Stimulated activated CD8-positive, alpha-beta memory T cell treated with anti-CD3 and anti-CD28 coated beads, Interleukin-12 subunit alpha, Interleukin-12 subunit beta, amount 100 ng/mL, for 24 hours (primary cell): ENCODE results near the gene GBP6.
"Not testable (repeated sequence)": the region's sequence is repeated elsewhere in the genome, so short reads cannot be mapped to it uniquely, and the experiment has no call there.

Source experiments
- DNase-seq: peaks from one replicate; pipeline ENCODE4 v3.0.0-alpha.2; 2020; ENCODE audit errors: extremely low read depth

The GBP6 gene

DNA sequence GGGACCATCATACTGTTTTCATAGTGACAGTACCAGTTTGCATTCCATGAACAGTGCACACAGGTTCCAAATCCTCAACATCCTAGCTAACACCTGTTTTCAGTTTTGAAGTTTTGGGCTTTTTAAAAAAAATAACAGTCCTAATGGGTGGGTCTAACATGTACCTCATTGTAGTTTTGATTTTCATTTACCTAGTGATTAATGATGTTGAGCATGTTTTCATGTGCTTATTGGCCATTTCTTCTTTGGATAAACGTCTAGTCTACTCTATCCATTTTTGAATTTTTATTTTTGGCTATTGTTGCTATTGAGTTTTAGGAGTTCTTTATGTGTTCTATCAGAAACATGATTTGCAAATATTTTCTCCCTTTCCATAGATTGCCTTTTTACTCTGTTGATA is 3.4 kb downstream of the GBP6 start:
- no peak for DNase-seq

GRCh38 chr1:89369331-89369730 is 5.5 kb downstream of the GBP6 start:
- no peak for DNase-seq

GRCh38 chr1:89373810-89374209 is 10.0 kb downstream of the GBP6 start:
- DNase-seq: not testable (repeated sequence)

GRCh38 chr1:89378001-89378400 is 14.1 kb downstream of the GBP6 start:
- DNase-seq: no peak

DNA sequence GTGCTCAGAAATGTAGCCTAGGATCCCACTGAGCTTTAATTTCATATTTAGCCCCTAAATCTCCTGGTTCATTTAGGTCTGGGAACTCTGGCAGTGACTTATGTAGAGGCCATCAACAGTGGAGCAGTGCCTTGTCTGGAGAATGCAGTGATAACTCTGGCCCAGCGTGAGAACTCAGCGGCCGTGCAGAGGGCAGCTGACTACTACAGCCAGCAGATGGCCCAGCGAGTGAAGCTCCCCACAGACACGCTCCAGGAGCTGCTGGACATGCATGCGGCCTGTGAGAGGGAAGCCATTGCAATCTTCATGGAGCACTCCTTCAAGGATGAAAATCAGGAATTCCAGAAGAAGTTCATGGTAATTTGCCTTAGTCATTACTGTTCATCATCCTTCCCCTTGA is 17.8 kb downstream of the GBP6 start:
- DNase-seq: no peak

DNA sequence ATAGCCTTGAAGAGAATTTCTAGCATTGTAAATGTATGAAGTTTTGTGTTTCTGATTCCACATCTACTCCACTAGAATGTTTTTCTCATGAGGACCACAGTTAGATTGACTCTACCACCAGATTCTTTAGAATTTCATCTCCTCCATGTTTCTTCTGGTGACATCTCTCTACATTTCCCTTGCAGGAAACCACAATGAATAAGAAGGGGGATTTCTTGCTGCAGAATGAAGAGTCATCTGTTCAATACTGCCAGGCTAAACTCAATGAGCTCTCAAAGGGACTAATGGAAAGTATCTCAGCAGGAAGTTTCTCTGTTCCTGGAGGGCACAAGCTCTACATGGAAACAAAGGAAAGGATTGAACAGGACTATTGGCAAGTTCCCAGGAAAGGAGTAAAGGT is 18.6 kb downstream of the GBP6 start:
- DNase-seq: no peak

GRCh38 chr1:89383185-89383584 is 19.3 kb downstream of the GBP6 start:
- no peak for DNase-seq

GRCh38 chr1:89390707-89391106 is 26.8 kb downstream of the GBP6 start:
- DNase-seq: no peak

DNA sequence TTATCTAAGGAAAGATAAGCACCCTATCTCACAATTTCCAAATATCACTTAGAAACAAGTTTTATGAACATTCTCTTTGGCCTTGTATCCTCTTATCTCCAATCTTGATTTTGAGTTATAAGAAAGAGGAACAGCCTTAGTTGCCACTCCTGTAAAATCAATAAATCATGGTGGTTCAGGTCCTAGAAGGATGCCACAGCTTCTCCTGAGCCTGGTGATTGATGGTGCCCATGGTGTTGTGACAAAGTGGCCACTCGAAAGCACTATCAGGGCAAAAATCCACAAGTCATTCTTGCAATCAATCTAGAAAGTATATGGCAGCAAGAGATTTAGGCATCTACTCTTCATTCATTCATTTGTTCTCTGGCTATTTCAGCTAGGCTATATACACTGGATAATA is 27.8 kb downstream of the GBP6 start:
- no peak for DNase-seq

- no peak for DNase-seq
Observed at GRCh38 chr1:89394851-89395250, 31.0 kb downstream of the GBP6 start.

DNA sequence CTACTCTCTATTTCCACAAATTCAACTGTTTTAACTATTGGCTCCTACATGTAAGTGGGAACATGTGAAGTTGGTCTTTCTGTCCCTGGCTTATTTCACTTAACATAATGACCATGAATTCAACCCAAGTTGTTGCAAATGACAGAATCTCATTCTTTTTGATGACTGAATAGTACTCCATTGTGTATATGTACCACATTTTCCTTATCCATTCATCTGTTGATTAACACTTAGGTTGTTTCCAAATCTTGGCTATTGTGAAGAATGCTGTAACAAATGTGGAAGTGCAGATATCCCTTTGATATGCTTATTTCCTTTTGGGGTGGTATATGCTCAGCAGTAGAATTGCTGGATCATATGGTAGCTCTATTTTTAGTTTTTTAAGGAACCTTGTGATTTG is 33.0 kb downstream of the GBP6 start:
- DNase-seq: no peak

- no peak for DNase-seq
Observed at GRCh38 chr1:89405275-89405929, 41.5 kb downstream of the GBP6 start.

GRCh38 chr1:89407360-89407759 is 43.5 kb downstream of the GBP6 start:
- no peak for DNase-seq

GRCh38 chr1:89407768-89408167 is 43.9 kb downstream of the GBP6 start:
- not testable (repeated sequence) for DNase-seq

DNA sequence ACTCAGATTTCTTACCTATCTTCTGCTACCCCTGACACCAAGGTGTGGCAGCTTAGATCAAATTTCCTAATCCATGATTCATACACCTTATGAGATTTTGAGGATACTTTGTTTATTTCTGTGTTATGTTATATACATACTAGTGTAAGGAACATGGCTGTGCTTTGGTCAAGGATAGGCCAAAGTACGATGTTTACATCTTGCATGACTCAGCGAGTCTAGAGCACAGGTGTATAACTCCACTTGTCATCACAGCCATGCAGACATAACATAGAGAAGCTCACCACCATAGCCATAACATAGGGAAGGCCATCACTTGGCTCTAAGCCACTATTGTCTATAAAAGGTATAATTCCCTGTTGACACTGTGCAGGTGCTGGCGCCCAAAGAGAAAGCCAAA is 61.2 kb downstream of the GBP6 start:
- no peak for DNase-seq

DNA sequence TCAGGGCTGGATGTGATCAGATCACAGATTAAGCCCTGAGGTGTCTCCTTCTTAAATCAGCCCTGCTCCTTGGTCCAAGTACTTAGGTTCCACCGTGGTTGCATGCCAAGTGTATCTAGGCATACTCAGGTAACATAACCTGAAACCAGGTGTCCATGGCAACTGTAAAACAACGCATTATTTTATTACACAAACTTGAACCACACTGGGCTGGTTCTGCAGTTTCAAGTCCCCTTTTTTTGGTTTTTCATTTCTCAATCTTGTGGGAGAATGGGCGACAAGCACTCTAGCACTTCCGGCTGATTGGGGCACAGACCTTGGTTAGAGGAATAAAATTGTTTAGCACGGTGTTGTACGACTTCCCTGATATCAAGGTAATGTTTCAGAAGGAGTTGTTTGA is 65.2 kb downstream of the GBP6 start:
- DNase-seq: no peak

DNA sequence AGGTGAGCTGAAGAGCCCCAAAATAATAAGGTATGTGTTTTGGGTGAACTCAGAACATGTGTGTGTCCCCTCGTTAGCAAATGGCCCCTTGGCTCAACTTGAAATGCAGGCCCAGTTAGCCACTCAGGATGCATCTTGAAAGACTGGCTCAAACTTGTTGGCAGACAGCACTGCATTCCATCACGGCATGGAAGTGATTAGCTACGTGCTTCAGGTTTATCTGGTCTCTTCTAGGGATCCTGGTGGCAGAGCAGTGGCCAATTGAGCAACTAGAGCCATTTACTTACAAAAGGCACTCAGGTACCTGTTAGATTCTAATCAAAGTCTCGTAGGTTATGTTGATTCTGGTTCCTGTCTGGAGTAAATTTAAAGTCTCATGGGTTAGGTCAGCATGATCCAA is 65.8 kb downstream of the GBP6 start:
- DNase-seq: not testable (repeated sequence)

- no peak for DNase-seq
Observed at GRCh38 chr1:89433421-89433820, 69.6 kb downstream of the GBP6 start.

GRCh38 chr1:89434058-89434780 is 70.4 kb downstream of the GBP6 start:
- DNase-seq: not testable (repeated sequence)
